K562 (cell line): ENCODE results near the gene GLB1L2. TPM values are rescaled to one million over a fixed set of nuclear protein-coding genes. Genes with fewer than 3 reads are reported as not detected.

Experiments used
- ATAC-seq: fragments of 200-7000 bp; cut with Tn5 transposase; 3 replicates; pipeline ENCODE4 v1.9.1; 2020; ENCODE audit warnings: moderate library complexity
- BruUV-seq: library from RNA; stranded (reverse); fragments of 400-500 nt; replicated peaks from 2 replicates; lab custom pipeline; 2021; lab: Mats Ljungman, UMichigan
- CTCF ChIA-PET: fragments of 300-600 bp; formaldehyde crosslinking; extraction: SDS; loops from one replicate; lab custom pipeline; 2021; ENCODE audit warnings: low intra/inter-chr PET ratio; lab: Yijun Ruan, JAX
- POLR2A ChIA-PET: fragments of 300-600, 350-650 bp; sonication (Branson Sonifier 250); formaldehyde crosslinking; extraction: SDS; loops from one replicate; lab custom pipeline; 2021; ENCODE audit warnings: antibody characterized with exemption, inconsistent platforms; lab: Yijun Ruan, JAX
- DNase-seq, 4 experiments: peaks; one replicate each; pipeline versions ENCODE4 v3.0.0 to v3.0.0-alpha.2; 2011 to 2018; ENCODE audit warnings: low spot score in 3 of 4, mixed read lengths in 3 of 4; ENCODE audit errors: extremely low read depth in 1 of 4
- FAIRE-seq: peaks from 2 replicates; lab custom pipeline; 2011; peaks lifted over from hg19 to GRCh38; lab: Jason Lieb, UNC
- H2AFZ ChIP-seq: 2 replicates; pipeline ENCODE4 v1.6.0; 2011; ENCODE audit warnings: low read depth, low read length, control low read depth, inconsistent platforms
- H3K27ac ChIP-seq: fragments of 200-600 bp; 3 replicates; pipeline ENCODE4 v1.8.0; 2011; ENCODE audit warnings: low read depth, mild to moderate bottlenecking, control low read depth, inconsistent platforms, low read length, moderate library complexity, mixed read lengths; ENCODE audit errors: extremely low read depth
- H3K27me3 ChIP-seq, 2 experiments: fragments of 300-600 bp in 1 of 2; 2 replicates in 1 of 2; 3 replicates in 1 of 2; pipeline versions ENCODE4 v1.6.0 to v1.8.0; 2011; ENCODE audit warnings: inconsistent platforms in 2 of 2, low read length in 2 of 2, mild to moderate bottlenecking in 1 of 2, mixed read lengths in 1 of 2, moderate library complexity in 1 of 2; ENCODE audit not compliant: control insufficient read depth in 2 of 2, insufficient read depth in 2 of 2
- H3K36me3 ChIP-seq: fragments of 300-600 bp; 3 replicates; pipeline ENCODE4 v1.8.0; 2011; ENCODE audit warnings: mild to moderate bottlenecking, low read length, inconsistent platforms; ENCODE audit not compliant: control insufficient read depth, insufficient read depth
- H3K4me1 ChIP-seq, 2 experiments: fragments of 200-600 bp in 1 of 2; replicated peaks in 1 of 2; 2 replicates in 1 of 2; 3 replicates in 1 of 2; pipeline versions ENCODE4 v1.5.1 to v1.8.0; 2011; ENCODE audit warnings: inconsistent platforms in 2 of 2, low read length in 2 of 2, mild to moderate bottlenecking in 1 of 2, mixed read lengths in 1 of 2, moderate library complexity in 1 of 2; ENCODE audit not compliant: control insufficient read depth in 2 of 2, insufficient read depth in 2 of 2
- H3K4me2 ChIP-seq: 2 replicates; pipeline ENCODE4 v1.6.1; 2011; ENCODE audit warnings: low read length, control low read depth, inconsistent platforms, mixed read lengths; ENCODE audit not compliant: insufficient read depth
- H3K4me3 ChIP-seq: fragments of 200-600 bp; sonication (generic), shearing (Covaris generic); 2 replicates; pipeline ENCODE4 v1.5.1; 2016; ENCODE audit warnings: control low read depth, inconsistent platforms
- H3K79me2 ChIP-seq: fragments of 200-600 bp; 3 replicates; pipeline ENCODE4 v1.8.0; 2011; ENCODE audit warnings: low read length, inconsistent platforms; ENCODE audit not compliant: control insufficient read depth, insufficient read depth
- H3K9ac ChIP-seq, 2 experiments: 2 replicates each; pipeline versions ENCODE4 v1.6.0 to v1.6.1; 2011; ENCODE audit warnings: low read depth in 2 of 2, low read length in 2 of 2, control low read depth in 1 of 2, inconsistent platforms in 1 of 2, mild to moderate bottlenecking in 1 of 2, mixed read lengths in 1 of 2; ENCODE audit not compliant: insufficient read depth in 1 of 2
- H3K9me1 ChIP-seq: one replicate; pipeline ENCODE4 v1.6.0; 2011; ENCODE audit warnings: inconsistent platforms, mild to moderate bottlenecking, low read length, moderate library complexity; ENCODE audit not compliant: control insufficient read depth, insufficient read depth
- H3K9me3 ChIP-seq: replicated peaks from 2 replicates; pipeline ENCODE4 v1.5.1; 2011; ENCODE audit warnings: low read depth, low read length, inconsistent platforms; ENCODE audit not compliant: control insufficient read depth, insufficient read depth
- H4K20me1 ChIP-seq: replicated peaks from 2 replicates; pipeline ENCODE4 v1.6.1; 2011; ENCODE audit warnings: low read length, inconsistent platforms, mixed read lengths; ENCODE audit not compliant: control insufficient read depth, insufficient read depth
- C11orf30 ChIP-seq: fragments of 450-650 bp; IDR thresholded peaks from 2 replicates; pipeline ENCODE4 v1.6.1; 2016; ENCODE audit warnings: low read depth, mild to moderate bottlenecking
- ESRRB ChIP-seq: fragments of 250-450 bp; sonication (Bioruptor Pico); IDR thresholded peaks from 2 replicates; pipeline ENCODE4 v1.5.0; 2020; ENCODE audit warnings: mild to moderate bottlenecking, moderate library complexity, borderline replicate concordance
- GABPA ChIP-seq: fragments of 200-800 bp; sonication (Bioruptor generic); conservative IDR thresholded peaks from 2 replicates; pipeline ENCODE4 v1.6.1; 2016; ENCODE audit warnings: low read depth, missing genetic modification characterization, missing compliant biosample characterization
- MAFF ChIP-seq: IDR thresholded peaks from 2 replicates; pipeline ENCODE4 v1.6.1; 2012; ENCODE audit warnings: low read length, improper control_type of control experiment
- MAFG ChIP-seq: fragments of 450-650 bp; conservative IDR thresholded peaks from 2 replicates; pipeline ENCODE4 v1.6.1; 2016; ENCODE audit warnings: missing genetic modification characterization, missing compliant biosample characterization
- MAFK ChIP-seq: IDR thresholded peaks from 2 replicates; pipeline ENCODE4 v1.6.1; 2011; ENCODE audit warnings: low read length, improper control_type of control experiment
- NFE2 ChIP-seq: IDR thresholded peaks from 2 replicates; pipeline ENCODE4 v1.6.1; 2014; ENCODE audit warnings: antibody characterized with exemption, low read depth
- NFE2L1 ChIP-seq: fragments of 450-650 bp; IDR thresholded peaks from 2 replicates; pipeline ENCODE4 v1.6.1; 2016; ENCODE audit warnings: missing genetic modification characterization, low read depth, mild to moderate bottlenecking, missing compliant biosample characterization, moderate library complexity, borderline replicate concordance
- NFIC ChIP-seq: fragments of 450-650 bp; IDR thresholded peaks from 2 replicates; pipeline ENCODE4 v1.6.1; 2017; ENCODE audit warnings: mild to moderate bottlenecking, inconsistent platforms
- SIRT6 ChIP-seq: IDR thresholded peaks from one replicate; pipeline ENCODE4 v1.6.1; 2012; ENCODE audit warnings: low read depth, mild to moderate bottlenecking, control low read depth, inconsistent platforms, low read length, moderate library complexity
- SP1 ChIP-seq: sonication (generic); formaldehyde crosslinking; IDR thresholded peaks from 2 replicates; pipeline ENCODE4 v1.8.1; 2022; ENCODE audit warnings: mild to moderate bottlenecking, missing genetic modification reagents
- TRIM28 ChIP-seq: fragments of 450-650 bp; IDR thresholded peaks from 2 replicates; pipeline ENCODE4 v1.6.1; 2017
- ZNF316 ChIP-seq: fragments of 450-650 bp; IDR thresholded peaks from 2 replicates; pipeline ENCODE4 v1.6.1; 2016
- ZNF347 ChIP-seq: fragments of 450-650 bp; formaldehyde crosslinking; IDR thresholded peaks from 2 replicates; pipeline ENCODE4 v1.4.0; 2020; ENCODE audit warnings: low read depth, mild to moderate bottlenecking, moderate library complexity
- ZNF408 ChIP-seq: fragments of 250-450 bp; sonication (Bioruptor Pico); IDR thresholded peaks from 2 replicates; pipeline ENCODE4 v1.4.0; 2020; ENCODE audit warnings: low read depth, mild to moderate bottlenecking, moderate library complexity
- ZNF584 ChIP-seq: fragments of 200-800 bp; sonication (Bioruptor generic); IDR thresholded peaks from 2 replicates; pipeline ENCODE4 v1.6.1; 2016; ENCODE audit warnings: low read depth, mild to moderate bottlenecking, missing genetic modification characterization, missing compliant biosample characterization
- WGBS: fragments of 100-300 bp; shearing (Covaris generic); methylation state at CpG from one replicate; pipeline ENCODE4 v1.1.6; 2016; ENCODE audit warnings: low coverage, mixed read lengths; ENCODE audit not compliant: insufficient coverage; ENCODE audit errors: missing lambda C conversion rate; 5-methylcytosine and 5-hydroxymethylcytosine counted together
- in situ Hi-C: fragments of 300-500 bp; cut with MboI; formaldehyde crosslinking; loops from 4 replicates; pipeline ENCODE4 v1.15.0; 2018; ENCODE audit warnings: inconsistent platforms, mixed read lengths
- intact Hi-C: fragments of 100-400 bp; cut with micrococcal nuclease; formaldehyde crosslinking; loops from 2 replicates; pipeline ENCODE4 v1.14.2; 2022
- polyA plus RNA-seq, 8 experiments: library from polyadenylated mRNA; depleted of rRNA in 4 of 8; stranded (reverse) in 5 of 8; unstranded in 3 of 8; fragments of >200 nt; fragmentation: Nextera tagmentation in 2 of 8; fragmentation: Illumina TruSeq in 1 of 8; extraction: Ambion mirVana in 2 of 8; extraction: Trizol in 1 of 8; gene quantifications; 2 replicates each; pipeline versions ENCODE4 v1.2.1 to v1.2.3, GENCODE V29; 2011 to 2014; ENCODE audit warnings: inconsistent platforms in 1 of 8, missing spikeins in 1 of 8
- total RNA-seq, 7 experiments: library from RNA; depleted of rRNA in 6 of 7; stranded (reverse); fragments of >200 nt in 6 of 7; fragmentation: Illumina TruSeq in 2 of 7; extraction: Trizol in 2 of 7; gene quantifications; 2 replicates each; pipeline versions ENCODE4 v1.2.1 to v1.2.3, GENCODE V29; 2011 to 2021; ENCODE audit warnings: low replicate concordance in 1 of 7

GLB1L2 gene
- total and polyA plus RNA-seq, 9 of the 15 experiments (the other 6 are each of a cell fraction or from before 2014, with no cell fraction given): 0.84 to 21.4 (median 13.8) TPM

GRCh38 chr11:134289167-134289566 is 42.6 kb upstream of the GLB1L2 start:
- H3K4me3 ChIP-seq: no peak overlapping the region
- H3K36me3 ChIP-seq: no peaks in the 10 kb centered on the region
- peak overlapping the region; percentile 64 for H2AFZ ChIP-seq
- in situ Hi-C loops: no loop called here
- peak overlapping the region; percentile 22; the same call in 2 of the 3 replicates for H3K27ac ChIP-seq
- POLR2A ChIA-PET: interaction anchor here (0.7 kb wide), 1 partner anchor 445 kb away, joined by 4 read pairs; no protein-coding TSS in a partner anchor
- FAIRE-seq: peak; percentile 15
- 19% methylated on average over 4 of the region's 4 CpGs for WGBS
- no peak overlapping the region for H3K9ac ChIP-seq
- peak overlapping the region; percentile 37; the same call in 1 of the 2 replicates for H3K4me2 ChIP-seq
- no peak for ATAC-seq
- TF ChIP-seq SIRT6 (no peak), MAFF (peak; percentile 71), ZNF584 (CRISPR knock-in tag) (no peak), SP1 (no peak), NFE2L1 (no peak), TRIM28 (no peak), ZNF408 (CRISPR knock-in tag) (no peak), MAFK (peak; percentile 64; the same call in 1 of the 2 replicates), C11orf30 (peak; percentile 90), MAFG (tag) (peak; percentile 72), NFE2 (peak; percentile 58), ZNF316 (peak; percentile 95), ESRRB (CRISPR knock-in tag) (no peak), NFIC (no peak), GABPA (tag) (no peak), ZNF347 (CRISPR knock-in tag) (no peak)
- TF ChIP-seq, all 486 proteins: peak for 6
- DNase-seq: no peak
- intact Hi-C loops: no loop called here
- no TSS peak for BruUV-seq
- Histone ChIP-seq H3K9me3 (no peaks in the 10 kb centered on the region), H3K27me3 (peaks cover 12 to 36% of the 10 kb centered on the region in 2 experiments), H3K9me1 (no peaks in the 10 kb centered on the region), H4K20me1 (no peaks in the 10 kb centered on the region), H3K79me2 (no peaks in the 10 kb centered on the region), H3K4me1 (peaks cover 5 to 11% of the 10 kb centered on the region in 2 experiments; a peak in 3 of 5 replicates)
- CTCF ChIA-PET: no interaction called here
